Transverse colon (tissue), 4 donors: ENCODE data around the gene RAPGEF1.

Experiments
- CTCF ChIP-seq, 5 experiments: fragments of 200-600 bp in 3 of 5; fragments of 450-650 bp in 2 of 5; sonication (generic) in 3 of 5; IDR thresholded peaks; 1 replicate in 2 of 5; 2 replicates in 3 of 5; pipeline ENCODE4 v1.5.1; 2016 to 2017; ENCODE audit warnings: antibody characterized with exemption in 5 of 5, inconsistent platforms in 3 of 5, mild to moderate bottlenecking in 2 of 5, moderate library complexity in 1 of 5
- EP300 ChIP-seq: sonication (generic); formaldehyde crosslinking; IDR thresholded peaks from one replicate; pipeline ENCODE4 v1.6.1; 2017; ENCODE audit warnings: antibody characterized with exemption, low read depth
- POLR2A ChIP-seq: fragments of 450-650 bp; IDR thresholded peaks from one replicate; pipeline ENCODE4 v1.6.1; 2016; ENCODE audit warnings: antibody characterized with exemption, mild to moderate bottlenecking, moderate library complexity
- POLR2AphosphoS5 ChIP-seq, 3 donors: sonication (generic); formaldehyde crosslinking; IDR thresholded peaks; one replicate each; pipeline ENCODE4 v1.6.1; 2016; ENCODE audit warnings: antibody characterized with exemption in 3 of 3

DNA sequence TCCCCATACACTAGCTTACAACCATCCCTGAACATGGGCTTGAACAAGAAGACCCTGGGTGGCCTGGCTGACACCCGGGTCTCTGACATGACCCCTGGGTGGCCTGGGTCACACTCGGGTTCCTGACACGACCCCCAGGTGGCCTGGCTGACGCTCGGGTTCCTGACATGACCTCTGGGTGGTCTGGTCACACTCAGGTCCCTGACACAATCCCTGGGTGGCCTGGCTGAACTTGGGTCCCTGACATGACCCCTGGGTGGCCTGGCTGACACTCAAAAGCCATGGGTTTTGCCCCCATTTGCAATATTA, 156.6 kb downstream of the RAPGEF1 start:
- TF ChIP-seq POLR2AphosphoS5 (IDR thresholded peaks at IDR 0.05) = no peak
- TF ChIP-seq CTCF (IDR thresholded peaks at IDR 0.05) = no peak
- no peak for TF ChIP-seq POLR2A
- TF ChIP-seq EP300 = no peak
